ENCODE measurements around the gene WFS1. TPM values are rescaled to one million over a fixed set of nuclear protein-coding genes. Genes with fewer than 3 reads are reported as not detected.

WFS1 gene
- total RNA-seq, 1 experiment from 2014 or later = 19.5 TPM

Other genes starting within 250 kb of the WFS1 start
- gene JAKMIP1, start 69.3 kb upstream of the WFS1 start, total RNA-seq (2014; rRNA removed) = not detected in 2 replicates
- 0.98 and 1.3 TPM in 2 replicates for gene PPP2R2C, start 202.8 kb downstream of the WFS1 start, total RNA-seq (2014; rRNA removed)